ENCODE results near the gene HAUS6.
"Not testable (repeated sequence)": the region's sequence is repeated elsewhere in the genome, so short reads cannot be mapped to it uniquely, and the experiment has no call there.

The HAUS6 gene, protein sequence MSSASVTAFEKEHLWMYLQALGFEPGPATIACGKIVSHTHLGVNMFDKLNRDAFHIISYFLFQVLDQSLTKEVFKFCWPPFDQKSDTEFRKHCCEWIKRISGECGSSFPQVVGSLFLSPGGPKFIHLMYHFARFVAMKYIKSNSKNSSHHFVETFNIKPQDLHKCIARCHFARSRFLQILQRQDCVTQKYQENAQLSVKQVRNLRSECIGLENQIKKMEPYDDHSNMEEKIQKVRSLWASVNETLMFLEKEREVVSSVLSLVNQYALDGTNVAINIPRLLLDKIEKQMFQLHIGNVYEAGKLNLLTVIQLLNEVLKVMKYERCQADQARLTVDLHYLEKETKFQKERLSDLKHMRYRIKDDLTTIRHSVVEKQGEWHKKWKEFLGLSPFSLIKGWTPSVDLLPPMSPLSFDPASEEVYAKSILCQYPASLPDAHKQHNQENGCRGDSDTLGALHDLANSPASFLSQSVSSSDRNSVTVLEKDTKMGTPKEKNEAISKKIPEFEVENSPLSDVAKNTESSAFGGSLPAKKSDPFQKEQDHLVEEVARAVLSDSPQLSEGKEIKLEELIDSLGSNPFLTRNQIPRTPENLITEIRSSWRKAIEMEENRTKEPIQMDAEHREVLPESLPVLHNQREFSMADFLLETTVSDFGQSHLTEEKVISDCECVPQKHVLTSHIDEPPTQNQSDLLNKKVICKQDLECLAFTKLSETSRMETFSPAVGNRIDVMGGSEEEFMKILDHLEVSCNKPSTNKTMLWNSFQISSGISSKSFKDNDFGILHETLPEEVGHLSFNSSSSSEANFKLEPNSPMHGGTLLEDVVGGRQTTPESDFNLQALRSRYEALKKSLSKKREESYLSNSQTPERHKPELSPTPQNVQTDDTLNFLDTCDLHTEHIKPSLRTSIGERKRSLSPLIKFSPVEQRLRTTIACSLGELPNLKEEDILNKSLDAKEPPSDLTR

DNA sequence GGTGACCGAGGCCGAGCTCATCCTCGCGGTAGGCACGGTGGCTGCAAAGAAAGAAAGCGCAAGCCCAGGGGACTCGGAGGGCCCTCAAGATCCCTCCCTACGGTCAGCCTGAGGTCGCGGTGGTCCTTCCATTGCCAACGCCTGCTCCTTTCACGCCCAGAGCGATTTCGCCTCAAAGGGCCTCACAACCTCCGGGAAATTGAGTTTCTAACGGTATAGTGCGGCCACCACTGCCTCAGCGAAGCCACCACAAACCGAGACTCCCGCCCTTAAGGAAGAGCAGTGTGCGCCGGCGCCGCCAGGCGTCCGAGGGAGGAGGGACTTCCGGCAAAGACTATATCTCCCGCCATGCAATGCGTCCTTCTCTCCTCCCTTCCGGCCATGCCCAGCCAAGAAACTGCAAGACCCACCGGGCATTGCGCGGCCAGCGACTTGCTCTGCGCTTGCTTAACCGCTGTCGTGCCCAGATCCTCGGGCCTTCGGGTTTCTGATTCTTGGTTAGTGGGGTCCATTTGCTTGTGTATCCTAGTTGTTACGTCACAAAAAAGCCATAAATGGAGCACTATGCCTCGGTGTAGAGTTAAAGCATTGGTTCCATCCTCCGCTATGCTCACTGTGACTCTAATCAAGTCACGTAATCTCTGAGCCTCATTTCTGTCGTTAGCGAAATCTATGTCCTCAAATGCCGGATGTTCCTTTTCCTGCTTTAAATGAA is at the start of gene HAUS6:
TSS of gene HAUS6 (minus strand) at position 274 of the 715 bp plus-strand sequence. CDS start at position 21, 253 bp downstream.
- Histone ChIP-seq H3K9me2 (replicated peaks; ENCODE audit: insufficient read depth, low read length) (no peaks in the 10 kb centered on the region), H3K27ac (ENCODE audit: low read length) (peak within 1 kb of the TSS; percentile 31; the same call in 1 of the 2 replicates), H3F3A (ENCODE audit: insufficient read depth, low read length) (0 out of 2 replicates have a peak, but pooled peaks cover 2% of the 10 kb centered on the region), H3K79me2 (ENCODE audit: low read length) (peaks cover 32% of the 10 kb centered on the region), H3K36me3 (replicated peaks; ENCODE audit: insufficient read depth, low read length) (no peaks in the 10 kb centered on the region), H4K20me1 (ENCODE audit: insufficient read depth, low read length) (no peaks in the 10 kb centered on the region), H3K9ac (ENCODE audit: low read length) (peak within 1 kb of the TSS; percentile 61), H3K4me2 (ENCODE audit: low read depth, low read length) (peak within 1 kb of the TSS; percentile 62), H3K4me3 (ENCODE audit: low read length) (peak within 1 kb of the TSS; percentile 73), H3K9me3 (replicated peaks; ENCODE audit: insufficient read depth, low read length) (no peaks in the 10 kb centered on the region), H3K4me1 (ENCODE audit: low read length) (no peaks in the 10 kb centered on the region), H3K27me3 (replicated peaks; ENCODE audit: insufficient read depth, low read length) (no peaks in the 10 kb centered on the region), H2AFZ (ENCODE audit: low read length) (peak within 1 kb of the TSS; percentile 92)
- peak; percentile 87 for DNase-seq
- TF ChIP-seq EZH2 (optimal IDR thresholded peaks at IDR 0.05; ENCODE audit: low read depth, low read length): no peak
- TF ChIP-seq, protein P1, sequence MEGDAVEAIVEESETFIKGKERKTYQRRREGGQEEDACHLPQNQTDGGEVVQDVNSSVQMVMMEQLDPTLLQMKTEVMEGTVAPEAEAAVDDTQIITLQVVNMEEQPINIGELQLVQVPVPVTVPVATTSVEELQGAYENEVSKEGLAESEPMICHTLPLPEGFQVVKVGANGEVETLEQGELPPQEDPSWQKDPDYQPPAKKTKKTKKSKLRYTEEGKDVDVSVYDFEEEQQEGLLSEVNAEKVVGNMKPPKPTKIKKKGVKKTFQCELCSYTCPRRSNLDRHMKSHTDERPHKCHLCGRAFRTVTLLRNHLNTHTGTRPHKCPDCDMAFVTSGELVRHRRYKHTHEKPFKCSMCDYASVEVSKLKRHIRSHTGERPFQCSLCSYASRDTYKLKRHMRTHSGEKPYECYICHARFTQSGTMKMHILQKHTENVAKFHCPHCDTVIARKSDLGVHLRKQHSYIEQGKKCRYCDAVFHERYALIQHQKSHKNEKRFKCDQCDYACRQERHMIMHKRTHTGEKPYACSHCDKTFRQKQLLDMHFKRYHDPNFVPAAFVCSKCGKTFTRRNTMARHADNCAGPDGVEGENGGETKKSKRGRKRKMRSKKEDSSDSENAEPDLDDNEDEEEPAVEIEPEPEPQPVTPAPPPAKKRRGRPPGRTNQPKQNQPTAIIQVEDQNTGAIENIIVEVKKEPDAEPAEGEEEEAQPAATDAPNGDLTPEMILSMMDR (IDR thresholded peaks at IDR 0.05; ENCODE audit: low read length): no peak
- no peak for TF ChIP-seq EZH2phosphoT487 (IDR thresholded peaks at IDR 0.05; ENCODE audit: low read length)

DNA sequence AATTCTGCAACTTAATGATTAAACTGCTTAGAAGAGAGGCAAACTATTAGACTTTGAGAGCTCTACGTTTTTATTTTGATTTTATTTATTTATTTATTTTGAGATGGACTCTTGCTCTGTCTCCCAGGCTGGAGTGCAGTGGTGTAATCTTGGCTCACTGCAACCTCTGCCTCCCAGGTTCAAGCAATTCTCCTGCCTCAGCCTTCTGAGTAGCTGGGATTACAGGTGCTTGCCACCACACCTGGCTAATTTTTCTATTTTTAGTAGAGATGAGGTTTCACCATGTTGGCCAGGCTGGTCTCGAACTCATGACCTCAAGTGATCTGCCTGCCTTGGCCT is 49.4 kb upstream of the HAUS6 start:
- H4K20me1 ChIP-seq (ENCODE audit: insufficient read depth, low read length); H3K79me2 ChIP-seq (ENCODE audit: low read length); H3K9me3 ChIP-seq (replicated peaks; ENCODE audit: insufficient read depth, low read length); H3F3A ChIP-seq (ENCODE audit: insufficient read depth, low read length); DNase-seq; H3K36me3 ChIP-seq (replicated peaks; ENCODE audit: insufficient read depth, low read length); H3K27me3 ChIP-seq (replicated peaks; ENCODE audit: insufficient read depth, low read length); H3K4me2 ChIP-seq (ENCODE audit: low read depth, low read length); H3K4me3 ChIP-seq (ENCODE audit: low read length); H2AFZ ChIP-seq (ENCODE audit: low read length); H3K27ac ChIP-seq (ENCODE audit: low read length); H3K9ac ChIP-seq (ENCODE audit: low read length); H3K4me1 ChIP-seq (ENCODE audit: low read length); H3K9me2 ChIP-seq (replicated peaks; ENCODE audit: insufficient read depth, low read length): not testable (repeated sequence)

DNA sequence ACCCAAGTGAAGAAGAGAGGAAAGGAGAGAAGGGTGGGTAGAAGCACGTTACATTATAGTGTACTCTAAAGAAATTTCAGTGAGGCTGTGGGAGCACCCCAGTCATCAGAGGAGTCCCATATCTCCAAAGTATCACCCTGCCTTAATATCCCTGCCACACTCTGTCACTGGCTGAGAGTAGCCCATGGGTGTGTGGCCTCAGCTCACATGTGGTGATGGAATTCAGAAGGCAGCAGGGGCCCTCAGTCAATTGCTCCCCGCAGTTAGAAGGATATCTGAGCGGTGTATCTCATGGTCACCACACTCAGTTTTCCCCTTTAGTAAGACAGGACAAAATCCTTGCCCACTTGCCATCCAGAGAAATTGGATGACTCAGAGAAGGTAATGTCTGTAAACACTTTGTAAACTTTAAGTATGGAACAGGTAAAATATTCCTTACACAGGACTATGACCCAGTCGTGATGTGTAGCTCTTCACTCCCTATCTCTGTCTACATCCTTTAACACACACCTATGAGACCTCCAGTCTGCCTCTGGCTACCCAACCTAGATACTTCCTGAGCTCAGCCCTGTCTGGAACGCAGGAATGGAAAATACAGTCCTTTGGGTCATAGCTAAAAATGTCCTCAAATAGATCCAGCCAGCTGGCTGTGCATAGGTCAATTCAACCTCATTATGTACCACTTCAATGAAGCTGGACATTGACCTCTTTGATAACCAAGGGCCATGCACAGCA is 48.9 kb upstream of the HAUS6 start:
- DNase-seq: no peak
- no peak overlapping the region for H3K4me2 ChIP-seq (ENCODE audit: low read depth, low read length)
- no peaks in the 10 kb centered on the region for H3K27me3 ChIP-seq (replicated peaks; ENCODE audit: insufficient read depth, low read length)
- no peaks in the 10 kb centered on the region for H3K9me2 ChIP-seq (replicated peaks; ENCODE audit: insufficient read depth, low read length)
- H3K9ac ChIP-seq (ENCODE audit: low read length): no peak overlapping the region
- no peaks in the 10 kb centered on the region for H3K79me2 ChIP-seq (ENCODE audit: low read length)
- H3K27ac ChIP-seq (ENCODE audit: low read length): no peak overlapping the region
- H4K20me1 ChIP-seq (ENCODE audit: insufficient read depth, low read length): no peaks in the 10 kb centered on the region
- H3K4me1 ChIP-seq (ENCODE audit: low read length): no peaks in the 10 kb centered on the region
- H3K4me3 ChIP-seq (ENCODE audit: low read length): no peak overlapping the region
- H3K36me3 ChIP-seq (replicated peaks; ENCODE audit: insufficient read depth, low read length): no peaks in the 10 kb centered on the region
- H3F3A ChIP-seq (ENCODE audit: insufficient read depth, low read length): no peaks in the 10 kb centered on the region
- H2AFZ ChIP-seq (ENCODE audit: low read length): no peak overlapping the region
- H3K9me3 ChIP-seq (replicated peaks; ENCODE audit: insufficient read depth, low read length): no peaks in the 10 kb centered on the region
- TF ChIP-seq, protein P1 (IDR thresholded peaks at IDR 0.05; ENCODE audit: low read length): no peak
- no peak for TF ChIP-seq EZH2 (optimal IDR thresholded peaks at IDR 0.05; ENCODE audit: low read depth, low read length)
- no peak for TF ChIP-seq EZH2phosphoT487 (IDR thresholded peaks at IDR 0.05; ENCODE audit: low read length)
